GM18526 (cell line): ENCODE data around the gene CACNG8.

Experiments used
- POLR2A ChIP-seq: IDR thresholded peaks from 3 replicates; pipeline ENCODE4 v1.6.1; 2011; ENCODE audit not compliant: insufficient read length; ENCODE audit errors: extremely low read depth

The CACNG8 gene

DNA sequence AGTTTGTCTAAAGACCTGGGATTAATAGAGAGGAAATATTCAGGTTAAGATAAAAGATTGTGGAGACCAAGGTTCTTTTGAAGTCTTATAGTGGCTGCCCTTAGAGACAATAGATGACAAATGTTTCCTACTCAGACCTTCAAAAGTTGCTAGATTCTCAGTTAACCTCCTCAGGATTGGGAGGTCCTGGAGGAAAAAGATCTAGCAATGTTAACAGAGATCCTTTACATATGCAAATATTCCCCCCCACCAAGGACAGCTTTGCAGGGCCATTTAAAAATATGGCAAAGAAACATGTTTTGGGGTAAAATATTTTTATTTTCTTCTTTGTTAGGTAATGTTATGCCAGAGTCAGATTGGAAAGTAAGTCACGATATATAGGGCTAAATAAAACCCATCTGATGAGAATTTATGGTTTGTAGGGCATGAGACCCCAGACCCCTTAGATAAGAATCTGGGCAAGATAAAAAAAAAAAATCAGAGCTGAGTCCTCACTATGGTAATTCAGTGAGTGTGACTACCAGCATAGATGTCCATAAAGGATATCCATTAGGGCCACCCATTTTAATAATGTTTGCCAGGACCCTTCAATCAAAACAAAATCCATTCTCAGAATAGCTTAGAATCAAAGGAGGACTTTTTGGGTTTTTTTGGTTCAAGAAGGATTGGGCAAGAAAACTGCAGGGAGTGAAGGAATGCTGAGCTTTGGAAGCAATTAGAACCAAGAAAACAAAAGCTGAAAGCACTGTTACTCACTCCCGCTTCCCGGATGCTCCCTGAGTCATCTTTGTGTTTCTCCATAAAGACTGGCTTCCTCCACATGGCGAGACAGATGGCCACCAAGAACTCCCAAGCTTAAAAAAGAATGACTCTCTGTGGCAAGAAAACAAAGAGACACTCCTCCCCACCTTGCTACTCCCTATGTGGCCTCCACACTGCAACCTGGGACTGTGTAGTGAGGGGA, 72.8 kb downstream of the CACNG8 start:
- TF ChIP-seq POLR2A = no peak
